BE2C (cell line): ENCODE data around the gene PEF1.

ENCODE experiments used
- DNase-seq: peaks from one replicate; pipeline ENCODE4 v3.0.0-alpha.2; 2020
- H3K27me3 ChIP-seq: fragments of 250-450 bp; sonication (Bioruptor Pico); 2 replicates; pipeline ENCODE4 v1.5.1; 2020; ENCODE audit warnings: mild to moderate bottlenecking
- H3K36me3 ChIP-seq: fragments of 250-450 bp; sonication (Bioruptor Pico); 2 replicates; pipeline ENCODE4 v1.5.1; 2020; ENCODE audit warnings: mild to moderate bottlenecking
- H3K4me1 ChIP-seq: fragments of 250-450 bp; sonication (Bioruptor Pico); 2 replicates; pipeline ENCODE4 v1.5.1; 2020
- H3K4me3 ChIP-seq: 2 replicates; pipeline ENCODE4 v1.5.1; 2011; ENCODE audit warnings: low read depth, low read length
- H3K9me3 ChIP-seq: fragments of 250-450 bp; sonication (Bioruptor Pico); 2 replicates; pipeline ENCODE4 v1.5.1; 2020
- CTCF ChIP-seq: IDR thresholded peaks from 2 replicates; pipeline ENCODE4 v1.5.1; 2012; ENCODE audit warnings: mild to moderate bottlenecking, low read depth, low read length

The PEF1 gene

DNA sequence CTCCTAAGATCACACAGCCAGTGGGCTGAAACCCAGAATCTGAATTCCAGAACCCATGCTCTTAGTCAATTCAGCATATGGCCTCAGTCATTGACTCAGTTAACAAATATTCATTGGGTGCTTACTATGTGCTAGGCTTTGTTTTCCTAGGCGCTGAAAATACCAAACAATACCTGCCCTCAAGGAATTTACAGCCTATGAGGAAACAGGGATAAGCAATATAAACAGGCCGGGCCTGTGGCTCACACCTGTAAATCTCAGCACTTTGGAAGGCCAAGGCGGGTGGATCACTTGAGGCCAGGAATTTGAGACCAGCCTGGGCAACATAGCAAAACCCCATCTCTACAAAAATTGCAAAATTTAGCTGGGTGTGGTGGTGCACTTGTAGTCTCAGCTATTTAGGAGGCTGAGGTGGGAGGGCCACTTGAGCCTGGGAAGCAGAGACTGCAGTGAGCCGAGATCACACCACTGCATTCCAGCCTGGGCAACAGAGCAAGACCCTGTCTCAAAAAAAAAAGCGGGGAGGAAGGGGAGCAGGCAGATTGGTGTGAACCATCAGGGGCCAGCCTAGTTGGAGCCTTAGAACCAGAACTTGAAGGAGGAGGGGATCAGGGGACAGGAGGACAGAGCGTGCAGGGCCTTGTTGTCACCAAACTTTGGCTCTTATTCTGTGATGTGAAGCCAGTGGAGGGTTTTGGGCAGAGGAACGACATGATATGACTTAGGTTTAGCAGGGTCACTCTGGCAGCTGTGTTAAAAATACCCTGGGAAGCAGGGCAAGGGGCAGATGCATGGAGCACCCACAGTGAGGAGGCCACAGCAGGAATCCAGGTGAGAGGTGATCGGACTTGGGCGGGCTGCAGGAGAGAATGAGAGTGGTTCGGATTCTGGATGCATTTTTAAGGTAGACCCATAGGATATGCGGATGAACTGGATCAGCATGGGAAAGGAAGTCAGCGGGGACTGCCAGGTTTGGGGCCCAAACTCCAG, 62.6 kb downstream of the PEF1 start:
- H3K27me3 ChIP-seq: no peaks in the 10 kb centered on the region
- peaks cover 17% of the 10 kb centered on the region for H3K4me1 ChIP-seq
- H3K36me3 ChIP-seq: no peaks in the 10 kb centered on the region
- H3K4me3 ChIP-seq: no peak overlapping the region
- no peak for DNase-seq
- H3K9me3 ChIP-seq: no peaks in the 10 kb centered on the region
- TF ChIP-seq CTCF: no peak

DNA sequence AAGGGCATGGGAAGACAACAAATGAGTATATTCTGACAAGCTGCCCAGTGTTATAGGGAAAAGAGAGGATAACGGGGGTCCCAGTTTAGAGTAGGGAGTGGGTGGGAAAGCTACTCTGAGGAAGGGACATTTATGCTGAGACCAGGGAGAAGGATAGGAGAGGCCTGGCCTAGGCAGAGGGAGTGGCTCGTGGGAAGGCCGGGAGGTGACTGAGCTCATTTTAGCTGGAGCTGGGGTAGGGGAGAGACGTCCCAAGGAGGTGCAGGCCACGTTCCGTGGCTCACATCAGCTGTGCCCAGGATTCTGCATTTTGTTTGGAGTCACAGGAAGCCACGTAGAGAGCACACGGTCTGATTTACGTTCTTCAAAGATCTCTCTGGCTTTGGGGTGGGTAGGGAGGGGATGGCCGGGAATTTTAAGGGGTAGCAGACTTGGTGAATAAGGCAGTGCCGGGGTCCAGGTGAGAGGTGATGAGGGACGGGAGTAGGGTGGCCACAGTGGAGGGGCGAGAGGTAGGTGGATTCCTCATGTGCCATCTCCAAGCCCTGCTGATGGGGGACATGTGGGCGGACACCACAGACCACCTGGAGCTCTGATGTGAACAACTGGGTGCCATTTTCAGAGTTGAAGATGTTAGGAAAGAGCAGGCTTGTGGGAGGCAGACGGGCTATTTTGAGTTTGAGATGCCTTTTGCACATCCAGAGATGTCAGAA, 63.6 kb downstream of the PEF1 start:
- no peak for DNase-seq
- peaks cover 17% of the 10 kb centered on the region for H3K4me1 ChIP-seq
- no peak for TF ChIP-seq CTCF
- H3K4me3 ChIP-seq: no peak overlapping the region
- no peaks in the 10 kb centered on the region for H3K27me3 ChIP-seq
- no peaks in the 10 kb centered on the region for H3K36me3 ChIP-seq
- H3K9me3 ChIP-seq: no peaks in the 10 kb centered on the region

- DNase-seq: no peak
- H3K4me3 ChIP-seq: no peak overlapping the region
- no peak for TF ChIP-seq CTCF
- H3K9me3 ChIP-seq: no peaks in the 10 kb centered on the region
- H3K4me1 ChIP-seq: peaks cover 17% of the 10 kb centered on the region
- no peaks in the 10 kb centered on the region for H3K27me3 ChIP-seq
- no peaks in the 10 kb centered on the region for H3K36me3 ChIP-seq
These were observed 64.2 kb downstream of the PEF1 start for GRCh38 chr1:31580513-31580870.
